Activated gamma-delta T cell treated with Interleukin-2 at 50 U/mL for 16 hours (primary cell): ENCODE measurements around the gene FGD4.

Experiments
- DNase-seq: peaks from one replicate; pipeline ENCODE4 v3.0.0-alpha.2; 2020

The FGD4 gene

GRCh38 chr12:32617534-32617933 is 218.2 kb downstream of the FGD4 start:
- DNase-seq: no peak

GRCh38 chr12:32618115-32618514 is 218.8 kb downstream of the FGD4 start:
- no peak for DNase-seq

- no peak for DNase-seq
Measured at GRCh38 chr12:32627976-32628375, 228.6 kb downstream of the FGD4 start.

GRCh38 chr12:32641287-32641901 is 242.0 kb downstream of the FGD4 start:
- DNase-seq: no peak

- DNase-seq: no peak
Measured at GRCh38 chr12:32644431-32644830, 245.1 kb downstream of the FGD4 start.

GRCh38 chr12:32647275-32647674 is 247.9 kb downstream of the FGD4 start:
- DNase-seq: no peak

GRCh38 chr12:32650508-32650907 is 251.2 kb downstream of the FGD4 start:
- no peak for DNase-seq

- DNase-seq: no peak
Measured at GRCh38 chr12:32651151-32651955, 252.0 kb downstream of the FGD4 start.

- DNase-seq: no peak
Measured at GRCh38 chr12:32651956-32652210, 252.5 kb downstream of the FGD4 start.

- DNase-seq: no peak
Measured at GRCh38 chr12:32659908-32660440, 260.6 kb downstream of the FGD4 start.

GRCh38 chr12:32661706-32662105 is 262.3 kb downstream of the FGD4 start:
- DNase-seq: no peak

- no peak for DNase-seq
Measured at GRCh38 chr12:32662665-32663064, 263.3 kb downstream of the FGD4 start.

GRCh38 chr12:32666018-32666417 is 266.7 kb downstream of the FGD4 start:
- no peak for DNase-seq

GRCh38 chr12:32669584-32669983 is 270.2 kb downstream of the FGD4 start:
- no peak for DNase-seq

- DNase-seq: no peak
Measured at GRCh38 chr12:32671930-32672780, 272.8 kb downstream of the FGD4 start.

GRCh38 chr12:32679091-32679919 is 279.9 kb downstream of the FGD4 start, which contains the start of gene DNM1L:
DNM1L (plus strand) TSS chr12:32679301; CDS start chr12:32679364, 63 bp downstream.
- peak; percentile 89 for DNase-seq

- DNase-seq: no peak
Measured at GRCh38 chr12:32679920-32680237, 280.5 kb downstream of the FGD4 start.

- DNase-seq: no peak
Measured at GRCh38 chr12:32680787-32681186, 281.4 kb downstream of the FGD4 start.

GRCh38 chr12:32681272-32681671 is 281.9 kb downstream of the FGD4 start:
- no peak for DNase-seq

GRCh38 chr12:32686340-32686739 is 287.0 kb downstream of the FGD4 start:
- DNase-seq: no peak

GRCh38 chr12:32688786-32689185 is 289.4 kb downstream of the FGD4 start:
- DNase-seq: no peak

GRCh38 chr12:32690927-32691326 is 291.6 kb downstream of the FGD4 start:
- DNase-seq: no peak

GRCh38 chr12:32692358-32692757 is 293.0 kb downstream of the FGD4 start:
- DNase-seq: no peak
